GM18858 (cell line): ENCODE results near the gene ENTHD1.
"Not testable (repeated sequence)": the region's sequence is repeated elsewhere in the genome, so short reads cannot be mapped to it uniquely, and the experiment has no call there.

ENCODE experiments used
- ATAC-seq: cut with Tn5 transposase; IDR thresholded peaks from one replicate; pipeline ENCODE4 v1.9.1; 2021; ENCODE audit not compliant: unreplicated experiment

Gene ENTHD1

GRCh38 chr22:39852799-39853198 lies 40.8 kb downstream of the ENTHD1 start:
- no peak for ATAC-seq

- ATAC-seq = no peak
Observed at GRCh38 chr22:39851606-39852315, 41.8 kb downstream of the ENTHD1 start.

GRCh38 chr22:39847477-39847876 lies 46.1 kb downstream of the ENTHD1 start:
- no peak for ATAC-seq

GRCh38 chr22:39846539-39846938 lies 47.0 kb downstream of the ENTHD1 start:
- ATAC-seq = not testable (repeated sequence)

- ATAC-seq = no peak
Observed at GRCh38 chr22:39845529-39845928, 48.0 kb downstream of the ENTHD1 start.

- no peak for ATAC-seq
Observed at GRCh38 chr22:39839917-39840510, 53.5 kb downstream of the ENTHD1 start.

GRCh38 chr22:39839204-39839603 lies 54.4 kb downstream of the ENTHD1 start:
- no peak for ATAC-seq

GRCh38 chr22:39833610-39834009 lies 60.0 kb downstream of the ENTHD1 start:
- ATAC-seq = no peak

GRCh38 chr22:39833093-39833492 lies 60.5 kb downstream of the ENTHD1 start:
- ATAC-seq = no peak

GRCh38 chr22:39832627-39833074 lies 60.9 kb downstream of the ENTHD1 start:
- ATAC-seq = no peak

- ATAC-seq = peak; percentile 90
Observed at GRCh38 chr22:39825661-39826102, 67.9 kb downstream of the ENTHD1 start.

- ATAC-seq = no peak
Observed at GRCh38 chr22:39821008-39821407, 72.6 kb downstream of the ENTHD1 start.

- ATAC-seq = no peak
Observed at GRCh38 chr22:39820256-39820655, 73.3 kb downstream of the ENTHD1 start.

GRCh38 chr22:39819429-39819828 lies 74.1 kb downstream of the ENTHD1 start:
- ATAC-seq = no peak

- no peak for ATAC-seq
Observed at GRCh38 chr22:39818094-39818493, 75.5 kb downstream of the ENTHD1 start.

GRCh38 chr22:39815932-39816331 lies 77.6 kb downstream of the ENTHD1 start:
- ATAC-seq = no peak

GRCh38 chr22:39814899-39815298 lies 78.7 kb downstream of the ENTHD1 start:
- ATAC-seq = no peak

- ATAC-seq = no peak
Observed at GRCh38 chr22:39809772-39810557, 83.6 kb downstream of the ENTHD1 start.

- no peak for ATAC-seq
Observed at GRCh38 chr22:39808081-39808480, 85.5 kb downstream of the ENTHD1 start.

- no peak for ATAC-seq
Observed at GRCh38 chr22:39806109-39806508, 87.5 kb downstream of the ENTHD1 start.

- no peak for ATAC-seq
Observed at GRCh38 chr22:39805117-39805516, 88.4 kb downstream of the ENTHD1 start.

GRCh38 chr22:39802682-39803081 lies 90.9 kb downstream of the ENTHD1 start:
- no peak for ATAC-seq
